Mucosa of rectum (tissue), 2 donors: Measurements from ENCODE around the gene LARP4B.
"Not testable (repeated sequence)": the region's sequence is repeated elsewhere in the genome, so short reads cannot be mapped to it uniquely, and the experiment has no call there.

Experiments used
- H3K27ac ChIP-seq, 2 donors: one replicate each; pipeline ENCODE4 v1.7.0; 2013; ENCODE audit warnings: inconsistent platforms in 2 of 2, low read depth in 2 of 2, low read length in 2 of 2
- H3K27me3 ChIP-seq, 2 donors: one replicate each; pipeline ENCODE4 v1.7.0; 2013; ENCODE audit warnings: low read length in 2 of 2; ENCODE audit not compliant: control insufficient read depth in 2 of 2, insufficient read depth in 2 of 2
- H3K36me3 ChIP-seq, 2 donors: one replicate each; pipeline ENCODE4 v1.7.0; 2013; ENCODE audit warnings: low read length in 2 of 2; ENCODE audit not compliant: control insufficient read depth in 2 of 2, insufficient read depth in 2 of 2
- H3K4me1 ChIP-seq, 2 donors: one replicate each; pipeline ENCODE4 v1.7.0; 2013; ENCODE audit warnings: low read length in 2 of 2, mild to moderate bottlenecking in 1 of 2; ENCODE audit not compliant: control insufficient read depth in 2 of 2, insufficient read depth in 2 of 2
- H3K4me3 ChIP-seq, 2 donors: one replicate each; pipeline ENCODE4 v1.7.0; 2013; ENCODE audit warnings: low read length in 2 of 2
- H3K9ac ChIP-seq, 2 donors: one replicate each; pipeline ENCODE4 v1.7.0; 2013; ENCODE audit warnings: low read length in 2 of 2, low read depth in 1 of 2, mild to moderate bottlenecking in 1 of 2
- H3K9me3 ChIP-seq, 2 donors: one replicate each; pipeline ENCODE4 v1.7.0; 2013; ENCODE audit warnings: low read length in 2 of 2; ENCODE audit not compliant: control insufficient read depth in 2 of 2
- donor health status: healthy.
- donor health status: Normal muscosa, but diverticular disease.

LARP4B gene

DNA sequence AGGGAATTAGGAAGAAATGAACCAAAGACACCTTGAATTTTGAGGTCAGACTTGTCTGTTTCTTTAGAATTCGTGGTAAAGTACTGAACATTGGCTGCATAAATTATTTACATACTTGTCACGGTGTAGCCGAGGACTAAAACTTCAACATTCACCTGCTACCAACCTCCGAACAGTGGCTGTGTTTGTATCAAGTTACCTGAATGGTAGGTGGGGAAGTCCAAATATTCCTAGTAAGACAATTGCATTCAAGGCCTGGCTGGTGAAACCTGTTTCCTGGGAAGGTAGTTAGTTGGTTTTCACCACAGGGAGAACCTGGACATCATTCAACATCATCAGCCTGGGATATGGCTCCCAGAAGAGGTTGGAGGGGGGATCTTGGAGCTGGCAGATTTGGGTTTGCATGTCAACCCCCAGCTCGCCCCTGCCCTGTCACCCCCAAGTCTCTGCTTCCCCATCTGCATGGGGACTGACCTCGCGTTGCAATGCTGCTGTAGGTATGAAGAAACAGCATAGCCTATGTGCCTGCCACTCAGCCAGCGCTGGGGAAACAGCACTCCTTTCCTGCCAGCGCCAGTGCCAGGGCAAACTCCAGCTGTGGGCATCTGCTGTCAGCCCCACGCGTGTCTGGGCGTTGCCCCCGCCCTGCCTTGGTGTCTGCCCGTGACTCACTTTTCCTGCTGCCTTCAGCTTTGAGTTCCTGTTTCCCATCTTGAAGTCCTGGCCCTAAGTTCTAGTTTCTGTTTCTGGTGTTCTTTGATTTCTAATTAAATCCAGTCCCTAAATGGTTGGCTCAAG is 12.7 kb upstream of the LARP4B start:
- Histone ChIP-seq H3K4me1 (no peaks in the 10 kb centered on the region), H3K36me3 (no peaks in the 10 kb centered on the region), H3K9me3 (no peaks in the 10 kb centered on the region), H3K9ac (peak overlapping the region in 1 of 2 donors; percentile 17), H3K27me3 (no peaks in the 10 kb centered on the region), H3K4me3 (peak overlapping the region in 1 of 2 donors; percentile 31), H3K27ac (peak overlapping the region; percentile 4 to 56)

GRCh38 chr10:943334-944033 is 12.0 kb upstream of the LARP4B start:
- Histone ChIP-seq H3K4me3 (no peak overlapping the region), H3K9me3 (no peaks in the 10 kb centered on the region), H3K9ac (no peak overlapping the region), H3K27me3 (no peaks in the 10 kb centered on the region), H3K36me3 (no peaks in the 10 kb centered on the region), H3K27ac (no peak overlapping the region), H3K4me1 (no peaks in the 10 kb centered on the region)

GRCh38 chr10:938941-939678 is 7.6 kb upstream of the LARP4B start:
- Histone ChIP-seq H3K9me3 (no peaks in the 10 kb centered on the region), H3K27me3 (no peaks in the 10 kb centered on the region), H3K9ac (no peak overlapping the region), H3K36me3 (no peaks in the 10 kb centered on the region), H3K4me1 (no peaks in the 10 kb centered on the region), H3K4me3 (no peak overlapping the region), H3K27ac (no peak overlapping the region)

- H3K4me3 ChIP-seq: no peak overlapping the region
- no peak overlapping the region for H3K9ac ChIP-seq
- H3K9me3 ChIP-seq: no peaks in the 10 kb centered on the region
- no peaks in the 10 kb centered on the region for H3K27me3 ChIP-seq
- H3K4me1 ChIP-seq: peaks cover 1 to 3% of the 10 kb centered on the region in 2 donors
- no peak overlapping the region for H3K27ac ChIP-seq
- no peaks in the 10 kb centered on the region for H3K36me3 ChIP-seq
These were observed 3.4 kb upstream of the LARP4B start for GRCh38 chr10:934746-935406.

DNA sequence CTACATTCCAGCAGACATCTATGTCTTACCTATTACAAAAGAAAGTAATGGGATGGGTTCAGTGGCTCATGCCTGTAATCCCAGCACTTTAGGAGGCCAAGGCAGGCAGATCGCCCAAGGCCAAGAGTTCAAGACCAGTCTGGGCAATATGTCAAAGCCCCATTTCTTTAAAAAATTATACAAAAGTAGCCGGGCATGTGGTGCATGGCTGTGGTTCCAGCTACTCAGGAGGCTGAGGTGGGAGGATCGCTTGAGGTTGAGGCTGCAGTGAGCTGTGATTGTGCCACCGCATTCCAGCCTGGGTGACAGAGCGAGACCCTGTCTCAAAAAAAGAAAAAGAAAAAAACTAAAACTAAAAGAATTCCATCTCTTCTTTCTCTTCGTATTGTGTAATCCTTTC is 2.7 kb upstream of the LARP4B start:
- H3K36me3 ChIP-seq, H3K4me1 ChIP-seq, H3K9me3 ChIP-seq, H3K27me3 ChIP-seq, H3K4me3 ChIP-seq, H3K27ac ChIP-seq, H3K9ac ChIP-seq: not testable (repeated sequence)

GRCh38 chr10:932589-932988 is 1.1 kb upstream of the LARP4B start:
- H3K9ac ChIP-seq: no peak overlapping the region
- H3K27me3 ChIP-seq: no peaks in the 10 kb centered on the region
- no peak overlapping the region for H3K27ac ChIP-seq
- no peaks in the 10 kb centered on the region for H3K36me3 ChIP-seq
- H3K4me3 ChIP-seq: no peak overlapping the region
- no peaks in the 10 kb centered on the region for H3K9me3 ChIP-seq
- peaks cover 10% of the 10 kb centered on the region in 2 donors for H3K4me1 ChIP-seq

- no peaks in the 10 kb centered on the region for H3K9me3 ChIP-seq
- H3K4me1 ChIP-seq: peaks cover 19% of the 10 kb centered on the region in 2 donors
- no peaks in the 10 kb centered on the region for H3K36me3 ChIP-seq
- peak overlapping the region; percentile 69 to 89 for H3K9ac ChIP-seq
- no peaks in the 10 kb centered on the region for H3K27me3 ChIP-seq
- H3K4me3 ChIP-seq: peak overlapping the region; percentile 71 to 92
- H3K27ac ChIP-seq: peak overlapping the region; percentile 93 to 96
These were observed 730 bp downstream of the LARP4B start for GRCh38 chr10:930625-931325.

DNA sequence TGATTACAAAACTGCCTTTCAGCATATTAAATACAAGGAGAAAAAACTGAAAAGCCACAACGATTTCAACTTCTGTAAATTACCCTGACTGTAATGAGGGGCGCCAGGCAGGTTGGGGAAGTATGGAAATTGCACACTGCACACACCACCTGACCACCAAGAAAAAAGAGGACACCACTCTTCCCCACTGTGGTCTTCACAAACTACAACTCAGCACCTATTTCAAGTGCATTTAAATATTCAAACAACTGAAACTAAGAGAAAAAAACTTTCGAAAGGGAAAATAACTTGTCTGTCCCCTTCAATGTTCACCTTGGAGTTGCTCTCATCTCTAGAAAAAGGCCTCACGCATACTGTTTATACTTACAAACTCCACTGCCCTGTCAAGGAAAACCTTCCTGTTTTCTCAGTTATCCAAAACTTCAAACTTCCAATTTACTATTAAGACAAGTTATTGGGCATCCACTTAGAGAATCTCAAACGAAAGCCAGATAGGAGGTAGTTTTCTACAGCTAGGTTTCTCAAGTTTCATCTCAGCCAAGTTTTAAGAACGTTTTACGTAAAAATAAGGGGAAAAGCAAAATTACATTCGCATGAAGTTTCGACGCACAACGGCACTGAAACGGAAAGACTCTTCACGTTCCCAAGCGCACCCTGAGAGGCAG is 1.4 kb downstream of the LARP4B start:
- Histone ChIP-seq H3K36me3 (peaks cover 0 to under 1% of the 10 kb centered on the region in 2 donors), H3K4me1 (peaks cover 19 to 20% of the 10 kb centered on the region in 2 donors), H3K9ac (peak overlapping the region; percentile 69 to 89), H3K27me3 (no peaks in the 10 kb centered on the region), H3K9me3 (no peaks in the 10 kb centered on the region), H3K27ac (peak overlapping the region; percentile 93 to 96), H3K4me3 (peak overlapping the region; percentile 71 to 92)

GRCh38 chr10:927131-927530 is 4.4 kb downstream of the LARP4B start:
- H3K4me1 ChIP-seq: peaks cover 26 to 28% of the 10 kb centered on the region in 2 donors
- no peak overlapping the region for H3K4me3 ChIP-seq
- H3K27me3 ChIP-seq: no peaks in the 10 kb centered on the region
- no peaks in the 10 kb centered on the region for H3K9me3 ChIP-seq
- H3K9ac ChIP-seq: no peak overlapping the region
- H3K27ac ChIP-seq: no peak overlapping the region
- H3K36me3 ChIP-seq: peaks cover 0 to 7% of the 10 kb centered on the region in 2 donors
